Glutamatergic neuron (in vitro differentiated cells): ENCODE data around the gene TNS1. TPM values are rescaled to one million over a fixed set of nuclear protein-coding genes. Genes with fewer than 3 reads are reported as not detected.
A peak's percentile ranks its signal among the peaks of the same experiment; 100 is the strongest.

Experiments used
- DNase-seq: peaks from one replicate; pipeline ENCODE4 v3.0.0; 2022
- H3K27ac Mint-ChIP-seq: one replicate; pipeline ENCODE4 v1.8.0; 2020; ENCODE audit warnings: mild to moderate bottlenecking, mixed read lengths, inconsistent platforms; ENCODE audit not compliant: unreplicated experiment
- H3K27me3 Mint-ChIP-seq: one replicate; pipeline ENCODE4 v1.8.0; 2020; ENCODE audit warnings: mild to moderate bottlenecking, moderate library complexity, mixed read lengths, inconsistent platforms; ENCODE audit not compliant: unreplicated experiment
- H3K36me3 Mint-ChIP-seq: one replicate; pipeline ENCODE4 v1.8.0; 2020; ENCODE audit warnings: mild to moderate bottlenecking, mixed read lengths, inconsistent platforms; ENCODE audit not compliant: unreplicated experiment
- H3K4me1 Mint-ChIP-seq: one replicate; pipeline ENCODE4 v1.8.0; 2020; ENCODE audit warnings: mild to moderate bottlenecking, low read depth, mixed read lengths, inconsistent platforms; ENCODE audit not compliant: unreplicated experiment
- H3K4me3 Mint-ChIP-seq: one replicate; pipeline ENCODE4 v1.8.0; 2020; ENCODE audit warnings: mild to moderate bottlenecking, mixed read lengths, inconsistent platforms; ENCODE audit not compliant: unreplicated experiment
- H3K9me3 Mint-ChIP-seq: one replicate; pipeline ENCODE4 v1.8.0; 2020; ENCODE audit warnings: mild to moderate bottlenecking, moderate library complexity, mixed read lengths, inconsistent platforms; ENCODE audit not compliant: unreplicated experiment
- CTCF ChIP-seq: fragments of 200-600 bp; sonication (generic); IDR thresholded peaks from one replicate; pipeline ENCODE4 v1.5.0; 2021; ENCODE audit not compliant: partially characterized antibody, unreplicated experiment
- total RNA-seq: library from RNA; stranded (reverse); fragmentation: NEBNext Ultra II Directional; extraction: Animal tissue kit (Norgen Biotek cat#: 25700); gene quantifications from one replicate; pipeline ENCODE4 v1.2.1, GENCODE V29; 2021; ENCODE audit not compliant: unreplicated experiment

TNS1 gene
- total RNA-seq, 1 donor from 2014 or later: 3.2 TPM

GRCh38 chr2:217889656-217890055, 113.1 kb downstream of the TNS1 start:
- Mint-ChIP-seq H3K36me3 (no peaks in the 10 kb centered on the region), H3K9me3 (no peaks in the 10 kb centered on the region), H3K4me3 (no peak overlapping the region), H3K4me1 (peaks cover 2% of the 10 kb centered on the region), H3K27me3 (peaks cover 12% of the 10 kb centered on the region), H3K27ac (peak overlapping the region; percentile 53)
- no peak for TF ChIP-seq CTCF
- DNase-seq: no peak

- no peak for DNase-seq
- Mint-ChIP-seq H3K9me3 (peaks cover 5% of the 10 kb centered on the region), H3K4me3 (no peak overlapping the region), H3K27ac (no peak overlapping the region), H3K27me3 (peaks cover 11% of the 10 kb centered on the region), H3K36me3 (no peaks in the 10 kb centered on the region), H3K4me1 (peaks cover 2% of the 10 kb centered on the region)
- TF ChIP-seq CTCF: no peak
Observed at GRCh38 chr2:217887841-217888701, 114.7 kb downstream of the TNS1 start.

GRCh38 chr2:217886720-217887309, 116.0 kb downstream of the TNS1 start:
- H3K27me3 Mint-ChIP-seq: peaks cover 11% of the 10 kb centered on the region
- H3K36me3 Mint-ChIP-seq: no peaks in the 10 kb centered on the region

GRCh38 chr2:217886091-217886490, 116.7 kb downstream of the TNS1 start:
- peaks cover 2% of the 10 kb centered on the region for H3K4me1 Mint-ChIP-seq
- TF ChIP-seq CTCF: no peak
- DNase-seq: no peak
- H3K27me3 Mint-ChIP-seq: peaks cover 11% of the 10 kb centered on the region
- H3K27ac Mint-ChIP-seq: no peak overlapping the region
- no peaks in the 10 kb centered on the region for H3K36me3 Mint-ChIP-seq
- no peak overlapping the region for H3K4me3 Mint-ChIP-seq
- peaks cover 5% of the 10 kb centered on the region for H3K9me3 Mint-ChIP-seq

More at GRCh38 chr2:217886720-217887309, 116.0 kb downstream of the TNS1 start:
- peaks cover 5% of the 10 kb centered on the region for H3K9me3 Mint-ChIP-seq
- peak; percentile 84 for DNase-seq
- no peak overlapping the region for H3K27ac Mint-ChIP-seq
- H3K4me1 Mint-ChIP-seq: peaks cover 2% of the 10 kb centered on the region
- TF ChIP-seq CTCF: peak; percentile 89
- H3K4me3 Mint-ChIP-seq: no peak overlapping the region

- no peaks in the 10 kb centered on the region for H3K36me3 Mint-ChIP-seq
- H3K27ac Mint-ChIP-seq: no peak overlapping the region
- DNase-seq: no peak
- no peak overlapping the region for H3K4me3 Mint-ChIP-seq
- H3K4me1 Mint-ChIP-seq: no peaks in the 10 kb centered on the region
- H3K9me3 Mint-ChIP-seq: peaks cover 5% of the 10 kb centered on the region
- H3K27me3 Mint-ChIP-seq: peaks cover 11% of the 10 kb centered on the region
- no peak for TF ChIP-seq CTCF
Observed at GRCh38 chr2:217884985-217885384, 117.8 kb downstream of the TNS1 start.
